HFF-Myc (cell line): ENCODE measurements around the gene ZNF765.
"Not testable (repeated sequence)": the region's sequence is repeated elsewhere in the genome, so short reads cannot be mapped to it uniquely, and the experiment has no call there.

ENCODE experiments used
- DNase-seq: peaks from one replicate; pipeline ENCODE4 v3.0.0-alpha.2; 2011; ENCODE audit warnings: low read depth; ENCODE audit errors: extremely low read depth
- H3K4me3 ChIP-seq: replicated peaks from 2 replicates; pipeline ENCODE4 v1.5.1; 2011; ENCODE audit warnings: low read depth, mild to moderate bottlenecking, control low read depth, low read length
- TF ChIP-seq, protein P1 (sequence below): IDR thresholded peaks from 2 replicates; pipeline ENCODE4 v1.5.1; 2012; ENCODE audit warnings: mild to moderate bottlenecking, low read depth, low read length, control low read depth; ENCODE audit errors: missing control alignments

Gene ZNF765

DNA sequence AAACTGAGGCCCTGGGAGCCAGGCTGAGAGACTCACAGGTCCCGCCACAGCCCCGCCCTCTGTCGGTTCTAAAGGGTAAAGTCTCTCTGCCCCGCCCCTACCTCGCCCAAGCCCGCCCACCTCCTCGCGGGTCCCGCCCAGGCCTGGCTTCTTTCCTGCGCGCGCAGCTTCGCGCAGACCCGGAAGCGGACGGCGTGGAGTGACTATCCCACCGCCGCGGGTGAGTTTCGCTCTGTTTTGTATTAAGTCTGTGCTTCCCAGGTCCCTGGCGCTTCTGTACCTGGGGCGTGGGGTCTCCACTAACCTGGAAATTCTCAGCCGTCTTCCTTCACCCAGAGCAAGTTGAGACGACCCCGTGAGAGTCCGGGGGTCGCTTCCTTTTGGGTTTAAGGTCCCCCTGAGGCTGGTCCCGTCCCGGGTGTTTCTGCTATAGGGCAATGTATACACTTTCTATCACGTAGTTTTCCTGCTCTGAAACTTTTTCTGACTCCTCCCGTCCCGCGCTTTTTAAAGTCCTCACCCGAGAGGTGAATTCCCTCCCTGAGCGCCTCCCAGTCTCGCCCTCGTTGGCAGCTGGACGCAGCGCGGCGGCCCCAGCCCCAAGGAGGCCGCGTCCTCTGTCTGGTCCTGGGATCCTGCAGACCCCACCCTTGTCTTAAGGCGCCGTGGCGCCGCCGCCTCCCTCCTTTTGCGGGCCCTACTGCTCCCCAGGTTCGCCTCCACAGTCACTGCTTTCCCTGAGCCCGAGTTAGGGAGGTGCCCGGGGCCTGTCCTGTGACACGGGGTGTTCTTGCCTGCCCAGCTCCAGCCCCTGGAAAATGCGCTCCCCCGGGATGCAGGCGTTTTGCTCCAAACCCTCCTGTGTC, at the start of gene ZNF765:
Gene ZNF765 (plus strand): TSS at position 176 of the 866 bp plus-strand sequence. CDS start 2,867 bp downstream, outside the sequence.
- peak within 1 kb of the TSS; percentile 56 for H3K4me3 ChIP-seq
- TF ChIP-seq, protein P1, sequence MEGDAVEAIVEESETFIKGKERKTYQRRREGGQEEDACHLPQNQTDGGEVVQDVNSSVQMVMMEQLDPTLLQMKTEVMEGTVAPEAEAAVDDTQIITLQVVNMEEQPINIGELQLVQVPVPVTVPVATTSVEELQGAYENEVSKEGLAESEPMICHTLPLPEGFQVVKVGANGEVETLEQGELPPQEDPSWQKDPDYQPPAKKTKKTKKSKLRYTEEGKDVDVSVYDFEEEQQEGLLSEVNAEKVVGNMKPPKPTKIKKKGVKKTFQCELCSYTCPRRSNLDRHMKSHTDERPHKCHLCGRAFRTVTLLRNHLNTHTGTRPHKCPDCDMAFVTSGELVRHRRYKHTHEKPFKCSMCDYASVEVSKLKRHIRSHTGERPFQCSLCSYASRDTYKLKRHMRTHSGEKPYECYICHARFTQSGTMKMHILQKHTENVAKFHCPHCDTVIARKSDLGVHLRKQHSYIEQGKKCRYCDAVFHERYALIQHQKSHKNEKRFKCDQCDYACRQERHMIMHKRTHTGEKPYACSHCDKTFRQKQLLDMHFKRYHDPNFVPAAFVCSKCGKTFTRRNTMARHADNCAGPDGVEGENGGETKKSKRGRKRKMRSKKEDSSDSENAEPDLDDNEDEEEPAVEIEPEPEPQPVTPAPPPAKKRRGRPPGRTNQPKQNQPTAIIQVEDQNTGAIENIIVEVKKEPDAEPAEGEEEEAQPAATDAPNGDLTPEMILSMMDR = peak; percentile 45
- peak; percentile 67 for DNase-seq

DNA sequence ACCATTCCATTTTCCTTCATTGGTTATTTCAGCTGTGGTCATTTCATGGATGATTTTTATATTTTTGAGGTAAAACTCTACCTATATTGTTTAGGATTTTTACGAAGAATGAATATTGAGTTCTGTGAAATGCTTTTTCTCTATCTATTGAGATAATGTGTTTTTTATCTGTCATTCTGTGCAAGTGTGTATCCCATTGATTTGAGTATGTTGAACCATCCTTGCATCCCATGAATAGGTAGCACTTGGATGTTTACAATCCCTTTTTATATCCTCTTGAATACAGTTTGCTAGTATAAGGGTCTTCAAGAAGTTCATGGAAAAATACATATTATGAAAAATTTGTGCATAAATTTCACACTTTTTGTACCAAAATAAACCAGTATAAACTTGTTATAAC, 39.2 kb upstream of the ZNF765 start:
- no peak for DNase-seq
- no peak overlapping the region for H3K4me3 ChIP-seq
- TF ChIP-seq, protein P1 = no peak

DNA sequence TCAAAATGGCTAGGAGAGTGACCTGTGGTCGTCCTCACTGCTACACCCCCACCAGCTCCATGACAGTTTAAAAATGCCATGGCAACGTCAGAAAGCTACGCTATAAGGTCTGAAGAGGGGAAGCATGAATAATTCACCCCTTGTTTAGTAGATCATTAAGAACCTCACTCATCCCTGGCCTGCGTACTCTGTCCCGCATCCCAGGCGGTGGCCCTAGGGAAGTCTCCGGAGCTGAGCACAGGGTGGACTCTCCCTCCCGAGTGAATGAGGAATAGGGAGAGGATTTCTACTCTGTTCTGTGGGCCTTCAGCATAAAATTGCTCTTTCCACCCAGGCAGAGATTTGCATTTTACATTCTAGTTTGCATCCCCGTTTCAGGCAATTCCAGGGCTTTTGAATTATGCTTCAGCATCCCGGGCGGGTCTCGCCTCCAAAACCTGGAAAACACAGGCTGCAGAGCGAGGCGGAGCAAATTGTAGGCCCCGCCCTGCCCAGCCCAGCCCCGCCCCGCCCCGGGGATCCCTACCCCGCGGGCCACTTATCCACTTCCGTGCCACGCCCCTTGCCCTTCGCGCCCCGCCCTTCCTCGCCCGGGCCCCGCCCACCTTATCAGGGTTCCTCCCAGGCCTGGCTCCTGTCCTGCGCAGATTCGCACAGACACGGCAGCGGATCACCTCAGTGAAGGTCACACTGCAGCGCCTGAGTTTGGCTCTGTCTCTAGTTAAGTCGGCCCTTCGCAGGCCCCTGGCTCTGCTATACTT, 36.9 kb upstream of the ZNF765 start:
- TF ChIP-seq, protein P1 = no peak
- DNase-seq = no peak
- no peak overlapping the region for H3K4me3 ChIP-seq

DNA sequence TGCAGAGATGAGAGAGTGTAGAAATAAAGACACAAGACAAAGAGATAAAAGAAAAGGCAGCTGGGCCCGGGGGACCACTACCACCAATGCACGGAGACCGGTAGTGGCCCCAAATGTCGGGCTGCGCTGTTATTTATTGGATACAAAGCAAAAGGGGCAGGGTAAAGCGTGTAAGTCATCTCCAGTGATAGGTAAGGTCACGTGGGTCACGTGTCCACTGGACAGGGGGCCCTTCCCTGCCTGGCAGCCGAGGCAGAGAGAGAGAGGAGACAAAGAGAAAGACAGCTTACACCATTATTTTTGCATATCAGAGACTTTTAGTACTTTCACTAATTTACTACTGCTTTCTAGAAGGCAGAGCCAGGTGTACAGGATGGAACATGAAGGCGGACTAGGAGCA, 34.9 kb upstream of the ZNF765 start:
- not testable (repeated sequence) for DNase-seq, H3K4me3 ChIP-seq

DNA sequence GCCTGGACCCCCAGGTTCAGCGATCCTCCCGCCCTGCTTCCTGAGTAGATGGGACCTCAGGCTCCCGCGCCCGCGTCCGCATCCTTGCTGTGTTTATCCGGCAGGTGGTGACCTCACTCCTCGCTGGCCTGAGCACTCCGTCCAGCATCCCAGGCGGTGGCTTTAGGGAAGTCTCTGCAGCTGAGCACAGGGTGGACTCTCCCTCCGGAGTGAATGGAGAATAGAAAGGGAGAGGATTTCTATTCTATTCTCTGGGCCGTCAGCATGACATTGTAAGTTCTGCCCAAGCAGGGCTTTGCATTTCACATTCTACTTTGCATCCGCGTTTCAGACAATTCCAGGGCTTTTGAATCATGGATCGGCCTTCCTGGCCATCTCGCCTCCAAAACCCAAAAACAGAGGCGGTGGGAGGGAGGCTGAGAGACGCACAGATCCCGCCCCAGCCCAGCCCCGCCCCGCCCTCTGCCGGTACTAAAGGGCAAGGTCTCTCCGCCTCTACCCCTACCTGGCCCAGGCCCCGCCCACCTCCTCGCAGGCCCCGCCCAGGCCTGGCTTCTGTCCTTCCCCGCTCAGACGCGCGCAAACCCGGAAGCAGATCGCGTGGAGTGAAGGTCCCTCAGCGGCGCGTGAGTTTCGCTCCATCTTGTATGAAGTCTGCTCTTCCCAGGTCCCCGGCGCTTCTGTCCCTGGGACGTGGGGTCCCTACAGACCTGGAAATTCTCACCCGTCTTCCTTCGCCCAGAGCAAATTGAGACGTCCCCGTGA, 29.6 kb upstream of the ZNF765 start, which contains the start of gene ZNF525:
Gene ZNF525 (plus strand): TSS at position 572 of the 765 bp plus-strand sequence. CDS start 6,577 bp downstream, outside the sequence.
- H3K4me3 ChIP-seq = peak within 1 kb of the TSS; percentile 48
- DNase-seq = peak; percentile 3
- TF ChIP-seq, protein P1 = no peak

DNA sequence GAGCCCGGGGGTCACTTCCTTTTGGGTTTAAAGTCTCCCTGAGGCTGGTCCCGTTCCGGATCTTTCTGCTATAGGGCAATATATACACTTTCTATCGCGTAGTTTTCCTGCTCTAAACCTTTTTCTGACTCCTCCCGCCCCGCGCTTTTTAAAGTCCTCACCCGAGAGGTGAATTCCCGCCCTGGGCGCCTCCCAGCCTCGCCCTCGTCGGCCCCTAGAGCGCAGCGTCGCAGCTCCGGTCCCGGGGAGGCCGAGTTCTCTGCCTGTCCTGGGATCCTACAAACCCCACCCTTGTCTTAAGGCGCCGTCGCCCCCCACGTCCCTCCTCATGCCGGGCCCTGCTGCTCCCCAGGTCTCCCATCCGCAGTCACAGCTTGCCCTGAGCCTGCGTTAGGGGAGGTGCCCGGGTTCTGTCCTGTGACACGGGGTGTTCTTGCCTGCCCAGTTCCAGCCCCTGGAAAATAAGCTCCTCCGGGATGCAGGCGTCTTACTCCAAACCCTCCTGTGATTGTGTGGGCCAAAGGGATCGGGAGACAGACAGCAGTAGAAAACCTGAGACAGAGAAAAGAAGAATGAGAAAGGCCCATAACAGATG, 29.0 kb upstream of the ZNF765 start:
- peak overlapping the region; percentile 48 for H3K4me3 ChIP-seq
- TF ChIP-seq, protein P1 = no peak
- DNase-seq = no peak
